ENCODE data around the gene HPCA.
"Not testable (repeated sequence)": the region's sequence is repeated elsewhere in the genome, so short reads cannot be mapped to it uniquely, and the experiment has no call there.

The HPCA gene

GRCh38 chr1:32901823-32902534 is 15.7 kb downstream of the HPCA start:
- no peaks in the 10 kb centered on the region for H3K9me3 ChIP-seq
- DNase-seq = no peak
- TF ChIP-seq CTCF (IDR thresholded peaks at IDR 0.05; ENCODE audit: low read depth, low read length) = no peak
- no peaks in the 10 kb centered on the region for H3K36me3 ChIP-seq
- peaks cover 20% of the 10 kb centered on the region for H3K27me3 ChIP-seq
- H3K4me1 ChIP-seq = no peaks in the 10 kb centered on the region
- no peak overlapping the region for H3K4me3 ChIP-seq (ENCODE audit: low read depth, low read length)

GRCh38 chr1:32902535-32902920 is 16.2 kb downstream of the HPCA start:
- Histone ChIP-seq H3K9me3 (no peaks in the 10 kb centered on the region), H3K27me3 (peaks cover 20% of the 10 kb centered on the region), H3K36me3 (no peaks in the 10 kb centered on the region), H3K4me1 (no peaks in the 10 kb centered on the region), H3K4me3 (ENCODE audit: low read depth, low read length) (no peak overlapping the region)
- DNase-seq = no peak
- TF ChIP-seq CTCF (IDR thresholded peaks at IDR 0.05; ENCODE audit: low read depth, low read length) = no peak

- H3K27me3 ChIP-seq = peaks cover 20% of the 10 kb centered on the region
- H3K36me3 ChIP-seq = no peaks in the 10 kb centered on the region
Measured at GRCh38 chr1:32903991-32904785, 17.9 kb downstream of the HPCA start.

GRCh38 chr1:32904797-32905196 is 18.5 kb downstream of the HPCA start:
- no peak overlapping the region for H3K4me3 ChIP-seq (ENCODE audit: low read depth, low read length)
- no peaks in the 10 kb centered on the region for H3K4me1 ChIP-seq
- H3K27me3 ChIP-seq = peaks cover 20% of the 10 kb centered on the region
- TF ChIP-seq CTCF (IDR thresholded peaks at IDR 0.05; ENCODE audit: low read depth, low read length) = no peak
- H3K36me3 ChIP-seq = no peaks in the 10 kb centered on the region
- H3K9me3 ChIP-seq = no peaks in the 10 kb centered on the region
- no peak for DNase-seq

More at GRCh38 chr1:32903991-32904785, 17.9 kb downstream of the HPCA start:
- Histone ChIP-seq H3K4me1 (no peaks in the 10 kb centered on the region), H3K4me3 (ENCODE audit: low read depth, low read length) (no peak overlapping the region), H3K9me3 (no peaks in the 10 kb centered on the region)
- TF ChIP-seq CTCF (IDR thresholded peaks at IDR 0.05; ENCODE audit: low read depth, low read length) = no peak
- DNase-seq = no peak

GRCh38 chr1:32905588-32905987 is 19.3 kb downstream of the HPCA start:
- H3K4me3 ChIP-seq (ENCODE audit: low read depth, low read length); H3K9me3 ChIP-seq: not testable (repeated sequence)

GRCh38 chr1:32906654-32907053 is 20.4 kb downstream of the HPCA start:
- DNase-seq = no peak

More at GRCh38 chr1:32905588-32905987, 19.3 kb downstream of the HPCA start:
- H3K4me1 ChIP-seq, DNase-seq, H3K36me3 ChIP-seq: not testable (repeated sequence)
- H3K27me3 ChIP-seq = peaks cover 18% of the 10 kb centered on the region

More at GRCh38 chr1:32906654-32907053, 20.4 kb downstream of the HPCA start:
- no peak for TF ChIP-seq CTCF (IDR thresholded peaks at IDR 0.05; ENCODE audit: low read depth, low read length)
- Histone ChIP-seq H3K4me3 (ENCODE audit: low read depth, low read length) (no peak overlapping the region), H3K36me3 (no peaks in the 10 kb centered on the region), H3K4me1 (no peaks in the 10 kb centered on the region), H3K9me3 (no peaks in the 10 kb centered on the region), H3K27me3 (peaks cover 7% of the 10 kb centered on the region)
